GM21529 (cell line): ENCODE results near the gene CDCP2.
"Not testable (repeated sequence)": the region's sequence is repeated elsewhere in the genome, so short reads cannot be mapped to it uniquely, and the experiment has no call there.

ENCODE experiments used
- ATAC-seq: cut with Tn5 transposase; IDR thresholded peaks from one replicate; pipeline ENCODE4 v1.9.1; 2021; ENCODE audit not compliant: unreplicated experiment

The CDCP2 gene

DNA sequence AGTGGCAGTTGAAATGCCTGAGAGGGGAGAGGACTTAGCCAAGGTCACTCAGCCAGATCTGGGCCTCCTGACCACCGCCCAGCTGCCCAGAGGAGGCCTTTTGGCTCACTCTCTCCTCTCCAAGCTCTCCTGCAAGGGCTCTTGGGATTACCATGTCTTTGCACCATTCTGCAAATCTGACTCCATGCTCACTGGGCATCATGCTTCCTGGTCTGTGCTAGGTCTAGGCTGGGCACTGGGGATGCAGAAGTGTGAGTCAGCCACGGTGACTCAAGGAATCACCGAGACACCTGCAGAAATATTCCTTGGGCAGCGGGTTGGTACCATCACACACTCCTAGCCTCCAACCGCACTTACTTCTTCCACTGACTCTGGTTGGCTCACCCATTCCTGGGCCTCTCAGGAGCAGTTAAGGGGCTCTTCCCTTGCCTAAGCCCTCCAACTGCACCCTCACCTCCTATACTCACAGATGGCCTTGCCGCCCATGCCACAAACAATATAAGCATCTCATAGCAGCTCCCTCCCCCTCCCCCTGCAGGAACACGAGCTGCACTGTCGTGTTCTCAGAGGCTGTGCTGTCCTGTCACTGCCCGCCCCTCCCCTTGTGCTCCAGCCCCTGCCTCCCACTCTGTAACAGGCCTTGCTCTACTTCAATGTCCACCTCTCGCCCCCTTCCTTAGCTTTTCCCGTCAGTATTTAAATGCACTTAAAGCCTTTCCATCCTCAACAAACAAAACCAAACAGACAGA is 34.8 kb downstream of the CDCP2 start:
- ATAC-seq = no peak

DNA sequence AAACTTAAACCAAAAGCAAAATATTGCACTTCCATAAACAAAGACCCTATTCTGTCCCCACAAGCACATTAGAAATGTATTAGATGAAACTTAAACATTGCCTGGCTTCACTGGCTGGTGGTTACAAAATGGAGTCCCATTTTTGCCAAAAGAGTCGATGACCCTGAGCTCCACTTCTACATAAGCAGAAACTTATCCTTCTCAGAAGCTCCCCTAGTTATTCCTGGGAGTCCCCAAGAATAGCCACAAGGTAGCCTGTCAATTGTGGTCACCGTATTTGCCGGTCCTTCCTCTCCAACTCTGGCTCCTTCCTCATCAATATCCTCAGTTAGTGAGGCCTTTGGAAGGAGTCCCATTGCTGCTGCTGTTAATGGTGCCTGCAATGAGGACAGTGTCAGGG is 37.3 kb downstream of the CDCP2 start:
- no peak for ATAC-seq

DNA sequence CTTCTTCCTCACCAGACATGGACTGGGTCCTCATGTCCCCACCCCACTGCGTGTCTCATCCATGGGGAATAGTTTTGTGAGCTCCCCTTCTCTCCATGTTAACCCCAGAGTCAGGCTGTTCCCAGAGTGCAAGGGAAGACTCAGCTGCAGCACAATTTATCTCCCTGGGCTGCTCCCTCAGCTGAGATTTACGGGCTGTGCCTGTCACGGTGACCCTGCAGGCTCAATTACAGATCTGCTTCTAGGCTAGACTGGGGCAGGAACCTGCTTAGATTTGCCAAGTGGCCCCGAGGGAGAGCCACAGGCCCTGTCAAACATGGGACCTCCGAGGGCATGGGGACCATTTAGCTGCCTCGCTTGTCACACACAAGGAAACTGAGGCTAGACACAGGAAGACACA is 37.8 kb downstream of the CDCP2 start:
- ATAC-seq = no peak

DNA sequence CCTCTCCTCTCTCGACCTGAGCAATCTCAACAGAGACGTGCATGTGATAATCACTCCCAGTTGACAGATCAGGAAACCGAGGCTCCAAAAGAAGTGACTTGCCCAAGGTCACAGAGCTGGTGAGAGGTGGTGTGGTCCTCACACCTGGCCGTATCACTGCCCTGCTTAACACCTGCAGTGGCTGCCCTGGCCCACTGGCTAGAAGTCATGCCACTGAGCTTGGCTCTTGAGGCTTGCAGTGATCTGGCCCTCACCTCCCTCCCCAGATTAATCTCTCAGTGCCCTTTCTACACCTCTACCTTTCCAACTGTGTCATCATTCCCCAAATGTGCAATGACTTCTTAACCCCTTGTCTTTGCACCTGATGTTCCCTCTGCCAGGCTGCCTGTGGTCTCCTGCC is 38.8 kb downstream of the CDCP2 start:
- ATAC-seq = no peak

DNA sequence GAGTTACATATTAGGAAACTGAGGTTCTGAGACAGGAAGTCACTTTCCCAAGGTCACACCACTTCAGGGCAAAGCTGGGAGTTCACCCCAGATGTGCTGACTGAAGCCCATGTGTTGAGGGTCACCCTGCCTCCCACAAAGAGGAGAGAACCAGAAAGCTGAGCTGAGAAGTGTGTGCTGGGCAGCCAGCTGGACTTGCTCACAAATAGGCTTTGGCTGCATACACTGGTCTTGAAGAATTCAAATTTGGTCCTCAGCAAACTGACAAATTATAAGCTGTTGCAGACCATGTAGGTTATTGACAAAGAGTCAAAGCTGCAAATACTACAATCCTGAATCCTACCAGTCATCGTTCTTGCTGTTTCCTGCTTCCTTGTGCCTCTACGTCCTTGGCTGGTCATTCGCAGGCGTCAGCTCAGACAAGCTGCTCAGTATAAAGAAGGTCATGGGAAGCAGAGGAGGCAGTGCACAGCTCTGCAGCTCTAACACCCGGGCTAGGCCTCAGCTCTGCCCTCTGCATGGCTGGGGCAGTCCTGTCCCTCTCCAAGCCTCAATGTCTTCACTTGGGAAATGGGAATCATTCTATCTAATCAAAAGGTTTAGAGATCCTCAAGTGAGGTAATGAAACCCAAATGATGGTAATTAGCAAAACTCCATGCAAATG is 40.0 kb downstream of the CDCP2 start:
- ATAC-seq = no peak

DNA sequence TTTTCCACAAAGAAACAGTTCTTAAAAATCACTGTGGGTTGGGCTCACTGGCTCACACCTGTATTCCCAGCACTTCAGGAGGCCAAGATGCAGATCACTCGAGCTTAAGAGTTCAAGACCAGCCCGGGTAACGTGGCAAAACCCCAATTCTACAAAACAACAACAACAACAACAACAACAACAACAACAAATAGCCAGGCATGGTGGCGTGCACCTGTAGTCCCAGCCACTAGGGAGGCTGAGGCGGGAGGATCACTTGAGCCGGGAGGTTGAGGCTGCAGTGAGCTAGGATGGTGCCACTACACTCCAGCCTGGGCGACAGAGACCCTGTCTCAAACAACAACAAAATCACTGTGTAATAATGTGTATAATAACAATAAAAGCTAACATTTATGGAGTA is 40.8 kb downstream of the CDCP2 start:
- ATAC-seq = no peak

DNA sequence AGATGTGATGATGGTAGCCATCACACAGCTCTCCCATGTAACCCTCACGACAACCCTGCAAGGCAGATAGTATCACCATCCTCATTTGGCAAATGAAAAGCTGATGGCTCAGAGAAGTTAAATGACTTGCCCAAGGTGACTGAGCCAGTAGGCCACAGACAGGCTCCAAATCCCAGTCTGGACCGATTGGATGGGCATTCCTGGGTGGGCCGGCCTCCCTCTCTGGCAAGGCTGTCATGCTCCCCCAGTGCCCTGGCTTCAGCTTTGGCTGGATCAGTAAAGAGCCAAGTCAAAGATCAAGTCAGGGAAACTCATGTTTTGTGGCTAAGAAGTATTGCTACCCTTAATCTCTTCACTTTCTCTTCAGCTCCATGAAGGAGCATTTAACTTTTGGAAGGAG is 41.2 kb downstream of the CDCP2 start:
- ATAC-seq = no peak

DNA sequence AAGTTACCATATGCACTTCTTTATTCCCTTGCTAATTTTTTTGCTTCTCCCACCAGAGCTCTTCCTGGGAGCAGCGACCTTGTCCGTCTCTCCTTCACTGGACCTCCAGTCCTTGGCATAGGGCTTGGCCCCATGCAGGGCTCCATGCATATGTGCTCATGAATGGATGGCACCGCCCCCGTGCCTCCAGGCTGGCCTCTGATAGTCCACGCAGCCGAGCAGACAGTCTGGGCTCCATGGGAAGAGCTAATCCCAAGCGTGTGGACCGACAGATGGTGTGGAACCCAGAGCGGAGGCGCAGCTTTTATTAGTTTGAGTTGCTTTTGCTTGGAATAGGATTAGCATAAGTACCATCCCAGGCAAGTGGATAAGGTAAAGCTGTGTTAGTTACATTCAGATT is 41.8 kb downstream of the CDCP2 start:
- no peak for ATAC-seq

DNA sequence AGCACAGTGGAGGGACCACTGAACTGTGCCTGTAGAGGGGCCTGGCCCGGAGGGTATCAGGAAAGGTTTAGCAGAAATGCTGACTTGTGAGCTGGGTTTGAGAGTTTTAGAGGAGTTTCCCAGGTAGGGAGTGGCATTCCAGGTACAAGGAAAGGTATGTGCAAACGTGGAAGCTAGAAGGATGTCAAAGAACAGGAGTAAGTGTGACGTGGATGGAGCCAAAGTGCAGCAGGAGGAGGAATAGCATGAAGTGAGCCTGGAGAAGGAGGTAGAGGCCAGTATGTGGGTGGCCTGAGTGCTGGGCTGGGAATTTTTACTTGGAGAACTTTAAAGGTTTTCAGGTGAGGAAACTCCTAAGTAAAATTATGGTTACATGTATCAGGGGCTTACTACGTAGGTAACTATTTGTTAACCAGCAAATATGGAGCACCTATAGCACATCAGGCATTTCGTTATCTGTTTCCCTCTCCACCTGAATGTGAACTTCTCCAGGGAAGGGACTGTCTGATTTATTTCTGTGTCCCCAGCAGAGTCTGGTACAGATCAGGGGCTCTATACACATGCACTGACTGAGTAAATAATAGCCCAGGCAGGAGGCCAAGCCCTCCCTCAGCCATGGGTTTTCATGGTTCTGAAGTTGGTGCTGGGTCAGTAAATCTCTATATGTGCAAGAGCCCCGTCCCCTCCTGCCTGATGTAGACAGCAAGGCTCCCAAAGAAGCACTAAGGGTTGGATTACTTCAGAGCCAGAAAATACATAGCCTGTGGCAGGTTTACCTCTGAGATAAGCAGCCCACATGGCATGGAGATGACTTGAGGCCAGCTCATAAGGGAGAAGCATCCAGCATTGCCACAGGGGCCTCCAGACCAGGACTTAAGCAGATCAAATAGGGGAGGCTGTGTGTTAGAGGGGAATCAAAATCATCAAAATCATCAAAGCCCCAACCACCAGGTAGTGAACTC is 43.4 kb downstream of the CDCP2 start:
- ATAC-seq = no peak

DNA sequence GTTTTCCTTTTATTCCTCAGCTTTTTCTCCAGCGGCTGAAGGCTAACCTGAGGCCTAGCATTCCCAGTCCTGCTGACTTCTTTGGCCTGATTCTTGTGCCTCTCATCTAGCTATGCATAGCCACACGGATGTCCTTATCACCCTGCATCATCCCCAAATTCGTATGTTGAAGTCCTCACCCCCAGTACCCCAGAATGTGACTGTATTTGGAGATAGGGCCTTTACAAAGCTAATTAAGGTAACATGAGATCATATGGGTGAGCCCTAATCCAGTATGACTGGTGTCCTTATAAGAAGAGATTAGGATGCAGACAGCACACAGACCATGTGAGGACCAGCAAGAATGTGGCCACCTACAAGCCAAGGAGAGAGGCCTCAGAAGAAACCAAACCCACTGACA is 44.6 kb downstream of the CDCP2 start:
- ATAC-seq = no peak

DNA sequence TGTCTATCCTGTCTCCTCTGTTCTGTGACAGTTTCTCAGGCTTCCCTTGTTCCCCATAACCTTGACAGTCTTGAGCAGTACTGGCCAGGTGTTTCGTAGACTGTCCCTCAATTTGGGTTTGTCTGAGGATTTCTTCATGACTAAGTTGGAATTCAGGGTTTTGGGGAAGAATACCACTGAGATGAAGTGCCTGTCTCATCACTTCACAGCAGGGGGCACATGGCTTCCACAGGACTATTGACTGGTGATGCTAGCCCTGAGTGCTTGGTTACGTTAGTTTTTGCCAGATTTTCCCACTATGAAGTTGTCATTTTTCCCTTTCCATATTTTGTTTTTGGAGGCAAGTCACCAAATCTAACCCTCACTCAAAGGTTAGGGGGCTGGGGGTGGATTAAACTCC is 45.7 kb downstream of the CDCP2 start:
- ATAC-seq = no peak

DNA sequence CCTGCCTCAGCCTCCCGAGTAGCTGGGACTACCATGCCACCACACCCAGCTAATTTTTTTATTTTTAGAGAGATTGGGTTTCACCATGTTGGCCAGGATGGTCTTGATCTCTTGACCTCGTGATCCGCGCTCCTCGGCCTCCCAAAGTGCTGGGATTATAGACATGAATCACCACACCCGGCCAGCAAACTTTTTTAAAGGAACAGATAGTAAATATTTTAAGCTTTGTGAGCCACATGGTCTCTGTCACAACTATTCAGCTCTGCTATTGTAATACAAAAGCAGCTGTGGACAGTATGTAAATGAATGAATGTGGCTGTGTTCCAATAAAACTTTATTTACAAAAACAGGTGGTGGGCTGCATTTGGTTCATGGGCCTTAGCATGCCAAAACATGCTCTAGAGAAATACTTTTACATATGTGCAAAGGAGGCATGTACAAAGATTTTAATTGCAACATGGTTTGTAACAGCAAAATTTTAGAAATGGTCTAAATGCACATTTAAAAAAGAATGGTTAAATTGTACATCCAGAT is 47.0 kb downstream of the CDCP2 start:
- ATAC-seq = no peak

DNA sequence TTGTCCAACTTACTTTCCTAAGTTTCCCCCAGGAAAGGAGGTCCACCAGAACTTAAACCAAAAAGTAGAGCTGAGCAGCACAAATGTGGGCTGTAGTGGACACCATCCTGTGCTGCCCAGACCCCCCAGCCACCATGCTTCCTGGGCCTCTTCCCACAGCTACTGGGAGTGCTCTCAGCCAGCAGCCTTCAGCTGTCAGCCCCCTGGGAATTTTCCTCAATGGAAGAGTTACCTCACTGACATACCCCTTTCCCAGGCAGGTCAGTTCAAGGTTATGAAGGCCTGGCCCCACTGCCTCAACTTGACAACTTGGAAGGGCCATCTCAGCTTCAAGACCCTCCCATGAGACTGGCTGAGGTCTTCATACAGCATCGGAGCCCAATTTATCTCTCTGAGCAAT is 47.7 kb downstream of the CDCP2 start:
- no peak for ATAC-seq

DNA sequence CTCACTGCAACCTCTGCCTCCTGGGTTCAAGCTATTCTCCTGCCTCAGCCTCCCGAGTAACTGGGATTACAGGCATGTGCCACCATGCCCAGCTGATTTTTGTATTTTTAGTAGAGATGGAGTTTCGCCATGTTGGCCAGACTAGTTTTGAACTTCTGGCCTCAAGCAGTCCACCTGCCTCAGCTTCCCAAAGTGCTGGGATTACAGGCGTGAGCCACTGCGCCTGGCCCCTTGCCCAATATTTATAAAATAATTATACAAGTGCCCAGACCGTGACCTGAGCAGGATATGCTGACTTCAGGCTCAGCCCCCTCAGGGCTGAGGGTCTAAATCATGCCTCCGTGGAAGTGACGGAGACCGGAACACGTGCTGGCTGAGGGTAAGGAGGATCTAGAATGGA is 48.2 kb downstream of the CDCP2 start:
- not testable (repeated sequence) for ATAC-seq

DNA sequence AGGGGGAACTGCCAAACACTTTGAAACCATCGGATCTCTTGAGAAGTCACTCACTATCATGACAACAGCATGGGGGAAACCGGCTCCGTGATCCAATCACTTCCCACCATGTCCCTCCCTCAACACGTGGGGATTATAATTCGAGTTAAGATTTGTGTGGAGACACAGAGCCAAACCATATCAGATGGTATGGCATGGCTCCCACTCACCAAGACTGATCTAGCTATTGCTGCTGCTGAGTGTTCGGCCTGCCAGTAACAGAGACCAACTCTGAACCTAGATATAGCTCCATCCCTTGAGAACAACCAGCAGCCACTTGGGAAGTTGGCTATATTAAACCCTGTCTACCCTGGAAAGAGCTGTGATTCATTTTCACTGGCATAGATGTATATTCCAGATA is 49.4 kb downstream of the CDCP2 start:
- ATAC-seq = no peak

DNA sequence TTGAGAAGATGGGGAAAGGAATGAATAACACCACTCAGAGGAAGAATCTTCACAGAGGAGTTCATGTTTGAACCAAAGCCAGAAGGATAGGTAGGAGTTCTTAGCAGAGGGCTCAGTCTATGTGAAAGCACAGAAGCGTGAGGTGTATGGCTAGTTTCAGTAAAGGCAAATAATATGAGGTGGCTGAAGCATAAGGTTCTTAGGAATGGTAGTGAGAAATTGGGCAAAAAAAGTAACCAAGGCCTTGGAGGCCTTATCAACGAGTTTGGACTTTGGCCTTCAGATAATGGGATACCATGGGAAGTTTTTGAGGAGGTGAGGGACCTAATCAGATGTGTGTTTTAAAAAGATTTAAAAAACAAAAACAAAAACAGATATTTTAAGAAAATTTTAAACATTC is 52.3 kb downstream of the CDCP2 start:
- ATAC-seq = no peak

DNA sequence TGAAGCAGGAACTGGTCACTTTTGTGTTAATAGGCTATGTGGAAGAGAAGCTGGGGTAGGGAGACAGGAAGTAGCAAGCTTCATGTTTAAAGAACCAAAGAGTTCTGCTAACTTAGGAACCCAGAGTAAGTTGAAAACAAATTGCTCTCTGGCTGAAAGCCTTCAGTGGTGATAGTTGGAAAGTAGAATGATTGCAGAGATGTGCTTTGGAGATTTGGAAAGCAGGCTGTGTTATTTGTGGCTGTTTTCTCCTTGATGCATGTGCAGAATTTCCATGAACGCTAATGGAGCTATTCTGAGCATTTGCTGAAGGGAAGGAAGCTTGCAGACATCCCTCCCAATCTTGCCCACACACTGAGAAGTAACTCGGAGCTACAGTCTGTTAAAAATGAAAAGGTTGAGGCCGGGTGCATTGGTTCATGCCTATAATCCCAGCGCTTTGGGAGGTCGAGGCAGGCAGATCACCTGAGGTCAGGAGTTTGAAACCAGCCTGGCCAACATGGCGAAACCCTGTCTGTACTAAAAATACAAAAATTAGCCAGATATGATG is 53.7 kb downstream of the CDCP2 start:
- ATAC-seq = no peak

DNA sequence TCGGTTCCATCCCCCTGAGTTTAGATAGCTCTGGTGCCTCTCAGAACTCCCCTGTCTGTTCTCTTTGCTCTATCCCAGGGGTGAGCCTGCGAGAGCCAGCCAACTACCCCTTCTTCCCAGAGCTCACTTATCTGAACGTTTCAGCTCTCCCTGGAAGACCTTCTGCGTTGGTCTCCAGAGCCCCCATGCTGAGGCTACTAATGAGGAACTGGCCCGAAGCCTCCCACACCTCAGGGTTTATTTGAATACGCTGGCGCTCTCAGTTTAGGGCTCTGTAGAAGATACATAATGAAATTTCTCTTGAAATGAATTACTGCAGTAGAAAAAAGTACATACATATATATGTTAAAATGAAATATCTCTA is 55.9 kb downstream of the CDCP2 start:
- ATAC-seq = no peak

DNA sequence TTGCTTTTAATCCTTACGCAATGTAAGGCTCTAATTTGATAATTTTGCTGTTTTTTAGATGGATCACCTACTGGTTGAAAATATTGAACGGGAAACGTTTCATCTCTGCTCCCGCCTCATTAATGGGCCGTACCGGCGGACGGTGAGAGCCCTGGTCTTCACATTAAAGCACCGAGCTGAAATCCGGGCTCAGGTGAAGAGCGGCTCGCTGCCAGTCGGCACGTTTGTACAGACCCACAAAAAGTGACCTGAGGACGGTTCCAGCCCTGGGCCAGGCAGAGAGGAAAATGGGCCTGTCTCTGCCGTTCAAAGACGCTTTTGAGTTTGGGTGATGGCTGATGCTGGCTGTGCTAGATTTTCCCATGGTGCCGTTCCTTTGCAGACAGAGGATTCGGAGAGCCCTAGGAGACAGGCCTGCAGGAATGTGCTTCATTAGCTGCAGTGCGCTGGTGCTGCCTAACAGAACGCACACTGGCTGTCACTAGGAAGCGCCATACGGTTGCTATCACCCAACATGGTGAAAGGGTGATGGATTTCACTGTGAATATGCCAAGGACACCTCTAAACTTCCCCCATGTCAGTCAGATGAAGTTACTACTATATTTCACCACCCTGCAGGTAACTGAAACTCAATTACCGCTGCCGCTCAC is 56.4 kb downstream of the CDCP2 start:
- no peak for ATAC-seq

DNA sequence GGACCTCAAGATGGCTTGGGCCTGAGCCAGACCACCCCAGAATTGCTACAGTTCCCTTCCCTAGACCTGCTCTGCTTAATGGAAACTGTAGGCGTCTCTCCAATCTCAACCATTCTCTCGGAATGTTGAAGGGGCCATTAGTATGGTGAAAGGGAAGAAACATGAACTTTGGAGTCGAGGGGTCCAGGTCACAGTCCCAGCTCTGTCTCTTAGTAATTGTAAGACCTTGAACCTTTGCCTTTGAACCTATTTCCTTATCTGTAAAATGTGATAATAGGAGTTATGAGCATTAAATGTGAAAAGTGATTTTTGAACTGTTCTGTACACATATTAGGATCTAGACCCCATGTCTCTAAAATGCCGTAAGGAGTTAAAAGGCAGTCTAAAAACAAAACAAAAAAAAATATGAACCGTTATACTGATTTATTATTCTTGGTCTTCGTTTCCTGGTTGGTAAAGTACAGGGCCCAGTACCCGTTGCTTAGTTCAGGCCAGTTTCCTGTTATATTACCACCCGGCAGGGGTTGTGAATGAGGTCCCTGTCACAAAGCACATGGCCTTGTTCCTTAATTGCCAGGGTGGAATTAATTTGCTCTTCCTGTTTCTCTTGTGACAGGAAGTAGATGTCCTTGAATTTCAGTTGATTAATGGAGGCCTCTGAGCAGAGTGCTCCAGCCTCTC is 57.1 kb downstream of the CDCP2 start:
- no peak for ATAC-seq
